PFSK-1 (cell line): Measurements from ENCODE around the gene S100Z.

Experiments
- FOXP2 ChIP-seq: optimal IDR thresholded peaks from 2 replicates; pipeline ENCODE3; 2011; ENCODE audit warnings: borderline replicate concordance, control low read depth, inconsistent platforms; ENCODE audit not compliant: insufficient read depth; ENCODE audit errors: extremely low read length, extremely low read depth
- POLR2AphosphoS5 ChIP-seq: IDR thresholded peaks from 2 replicates; pipeline ENCODE4 v1.6.1; 2012; ENCODE audit warnings: low read depth, mild to moderate bottlenecking, control low read depth, low read length, moderate library complexity
- SIN3A ChIP-seq: IDR thresholded peaks from 2 replicates; pipeline ENCODE4 v1.6.1; 2012; ENCODE audit warnings: mild to moderate bottlenecking, low read length, moderate library complexity, borderline replicate concordance; ENCODE audit not compliant: insufficient read depth
- TAF1 ChIP-seq: IDR thresholded peaks from 2 replicates; pipeline ENCODE4 v1.6.1; 2012; ENCODE audit warnings: low read length, control low read depth, borderline replicate concordance; ENCODE audit not compliant: insufficient read depth
- TF ChIP-seq, protein P1 (sequence below), 2 experiments: IDR thresholded peaks; 2 replicates each; pipeline versions ENCODE4 v1.6.1 to v1.8.0; 2011 to 2012; ENCODE audit warnings: low read depth in 2 of 2, low read length in 2 of 2, control low read depth in 1 of 2, inconsistent platforms in 1 of 2, mild to moderate bottlenecking in 1 of 2, moderate library complexity in 1 of 2; ENCODE audit not compliant: insufficient read depth in 1 of 2

S100Z gene

DNA sequence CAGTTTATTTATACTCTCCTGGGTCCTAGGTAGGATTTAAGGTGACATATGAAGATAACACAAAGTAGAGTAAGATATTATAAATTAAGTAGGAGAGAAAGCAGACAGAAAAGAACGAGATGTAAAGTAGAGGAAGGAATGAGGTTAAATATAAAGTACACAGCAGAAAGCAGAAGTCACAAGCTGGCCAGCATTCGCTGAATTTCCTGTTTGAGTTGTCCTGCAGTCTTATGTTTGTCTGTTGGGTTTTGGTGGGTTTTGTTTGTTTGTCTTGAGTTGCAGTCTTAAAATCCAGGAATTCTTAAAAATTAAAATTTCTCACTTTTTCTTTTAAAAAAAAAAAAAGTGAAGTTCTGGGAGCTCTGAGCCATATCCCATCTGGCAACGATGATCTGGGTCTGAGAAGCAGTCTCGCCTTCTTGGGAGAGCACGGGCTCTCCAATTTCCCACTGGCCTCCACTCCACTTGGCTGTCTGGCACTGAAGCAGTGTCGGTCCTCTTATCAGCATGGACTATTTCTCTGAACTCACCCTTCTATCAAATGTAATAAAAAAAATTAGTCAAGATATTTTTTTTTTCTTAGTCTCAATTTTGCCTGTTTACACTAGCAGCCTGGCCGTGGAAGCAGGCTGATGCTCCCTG, 2.0 kb downstream of the S100Z start:
- TF ChIP-seq SIN3A (no peak), TAF1 (no peak), FOXP2 (no peak), POLR2AphosphoS5 (no peak)
- TF ChIP-seq, protein P1, sequence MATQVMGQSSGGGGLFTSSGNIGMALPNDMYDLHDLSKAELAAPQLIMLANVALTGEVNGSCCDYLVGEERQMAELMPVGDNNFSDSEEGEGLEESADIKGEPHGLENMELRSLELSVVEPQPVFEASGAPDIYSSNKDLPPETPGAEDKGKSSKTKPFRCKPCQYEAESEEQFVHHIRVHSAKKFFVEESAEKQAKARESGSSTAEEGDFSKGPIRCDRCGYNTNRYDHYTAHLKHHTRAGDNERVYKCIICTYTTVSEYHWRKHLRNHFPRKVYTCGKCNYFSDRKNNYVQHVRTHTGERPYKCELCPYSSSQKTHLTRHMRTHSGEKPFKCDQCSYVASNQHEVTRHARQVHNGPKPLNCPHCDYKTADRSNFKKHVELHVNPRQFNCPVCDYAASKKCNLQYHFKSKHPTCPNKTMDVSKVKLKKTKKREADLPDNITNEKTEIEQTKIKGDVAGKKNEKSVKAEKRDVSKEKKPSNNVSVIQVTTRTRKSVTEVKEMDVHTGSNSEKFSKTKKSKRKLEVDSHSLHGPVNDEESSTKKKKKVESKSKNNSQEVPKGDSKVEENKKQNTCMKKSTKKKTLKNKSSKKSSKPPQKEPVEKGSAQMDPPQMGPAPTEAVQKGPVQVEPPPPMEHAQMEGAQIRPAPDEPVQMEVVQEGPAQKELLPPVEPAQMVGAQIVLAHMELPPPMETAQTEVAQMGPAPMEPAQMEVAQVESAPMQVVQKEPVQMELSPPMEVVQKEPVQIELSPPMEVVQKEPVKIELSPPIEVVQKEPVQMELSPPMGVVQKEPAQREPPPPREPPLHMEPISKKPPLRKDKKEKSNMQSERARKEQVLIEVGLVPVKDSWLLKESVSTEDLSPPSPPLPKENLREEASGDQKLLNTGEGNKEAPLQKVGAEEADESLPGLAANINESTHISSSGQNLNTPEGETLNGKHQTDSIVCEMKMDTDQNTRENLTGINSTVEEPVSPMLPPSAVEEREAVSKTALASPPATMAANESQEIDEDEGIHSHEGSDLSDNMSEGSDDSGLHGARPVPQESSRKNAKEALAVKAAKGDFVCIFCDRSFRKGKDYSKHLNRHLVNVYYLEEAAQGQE (IDR thresholded peaks at IDR 0.05; ENCODE audit: insufficient read depth in 1 of 2, low read depth in 2 of 2, low read length in 2 of 2) = no peak

DNA sequence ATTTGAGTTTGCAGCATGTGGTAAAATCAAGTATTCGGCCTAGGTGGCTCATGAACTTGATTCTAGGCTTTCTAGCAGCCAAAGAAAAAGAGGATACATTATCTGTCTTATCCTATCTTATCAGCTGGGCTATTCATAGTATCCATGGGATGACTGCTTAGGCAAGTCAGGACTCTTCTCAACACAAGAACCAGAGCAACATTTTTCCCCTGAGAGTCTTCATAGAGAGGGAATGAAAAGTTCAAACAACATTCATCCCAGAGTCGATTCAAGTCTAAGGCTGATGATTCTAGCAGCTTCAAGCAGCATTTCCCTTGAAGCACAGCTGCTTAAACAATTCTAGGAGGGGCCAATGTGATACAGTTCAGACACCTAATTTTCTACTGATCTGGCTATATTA, 3.0 kb downstream of the S100Z start:
- TF ChIP-seq SIN3A (no peak), TAF1 (no peak), FOXP2 (no peak), POLR2AphosphoS5 (no peak)
- TF ChIP-seq, protein P1 (IDR thresholded peaks at IDR 0.05; ENCODE audit: insufficient read depth in 1 of 2, low read depth in 2 of 2, low read length in 2 of 2) = no peak

DNA sequence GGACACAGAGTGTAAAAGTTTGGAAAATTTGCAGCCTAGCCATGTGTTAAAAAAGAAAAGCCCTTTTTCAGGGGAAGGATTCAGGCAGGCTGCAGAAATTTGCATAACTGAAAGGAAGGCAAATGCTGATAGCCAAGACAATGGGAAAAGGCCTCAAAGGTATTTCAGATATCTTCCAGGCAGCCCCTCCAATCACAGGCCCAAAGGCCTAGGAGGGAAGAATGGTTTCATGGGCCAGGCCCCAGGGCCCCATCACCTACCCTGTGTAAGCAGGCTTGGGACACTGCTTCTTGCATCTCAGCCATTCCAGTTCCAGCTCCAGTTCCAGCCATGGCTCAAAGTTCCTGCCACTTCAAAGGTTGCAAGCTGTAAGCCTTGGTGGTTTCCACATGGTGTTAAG, 4.8 kb downstream of the S100Z start:
- no peak for TF ChIP-seq TAF1
- no peak for TF ChIP-seq POLR2AphosphoS5
- no peak for TF ChIP-seq SIN3A
- TF ChIP-seq, protein P1 (IDR thresholded peaks at IDR 0.05; ENCODE audit: insufficient read depth in 1 of 2, low read depth in 2 of 2, low read length in 2 of 2) = no peak
- no peak for TF ChIP-seq FOXP2

DNA sequence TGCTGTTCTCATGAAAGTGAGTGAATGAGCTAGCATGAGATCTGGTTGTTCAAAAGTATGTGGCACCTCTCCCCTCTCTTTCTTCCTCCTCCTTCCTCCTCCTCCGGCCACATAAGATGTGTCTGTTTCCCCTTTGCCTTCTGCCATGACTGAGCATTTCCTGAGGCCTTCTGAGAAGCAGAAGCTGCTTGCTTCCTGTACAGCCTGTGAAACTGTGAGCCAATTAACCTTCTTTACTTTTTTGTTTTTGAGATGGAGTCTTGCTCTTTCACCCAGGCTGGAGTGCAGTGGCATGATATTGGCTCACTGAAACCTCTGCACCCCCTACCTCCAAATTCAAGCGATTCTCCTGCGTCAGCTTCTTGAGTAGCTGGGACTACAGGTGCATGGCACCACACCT, 6.1 kb downstream of the S100Z start:
- TF ChIP-seq, protein P1 (IDR thresholded peaks at IDR 0.05; ENCODE audit: insufficient read depth in 1 of 2, low read depth in 2 of 2, low read length in 2 of 2) = no peak
- TF ChIP-seq SIN3A = no peak
- no peak for TF ChIP-seq FOXP2
